Transverse colon (tissue), 4 donors: ENCODE measurements around the gene RSPO3. TPM values are rescaled to one million over a fixed set of nuclear protein-coding genes. Genes with fewer than 3 reads are reported as not detected.

Source experiments
- DNase-seq: peaks from one replicate; pipeline ENCODE4 v3.0.0-alpha.2; 2019
- H3K27ac ChIP-seq, 4 donors: fragments of 200-600 bp; sonication (generic); 2 replicates each; pipeline ENCODE4 v1.5.1; 2016 to 2018; ENCODE audit warnings: inconsistent platforms in 4 of 4
- H3K27me3 ChIP-seq: fragments of 200-600 bp; sonication (generic); 2 replicates; pipeline ENCODE4 v1.5.1; 2017; ENCODE audit warnings: inconsistent platforms
- H3K36me3 ChIP-seq, 4 donors: fragments of 200-600 bp; sonication (generic); 2 replicates each; pipeline ENCODE4 v1.5.1; 2017 to 2019; ENCODE audit warnings: inconsistent platforms in 4 of 4
- H3K4me1 ChIP-seq, 4 donors: fragments of 200-600 bp; sonication (generic); 2 replicates each; pipeline ENCODE4 v1.5.1; 2017 to 2020; ENCODE audit warnings: inconsistent platforms in 4 of 4
- H3K4me3 ChIP-seq, 4 donors: fragments of 200-600 bp; sonication (generic); 1 replicate in 1 of 4; 2 replicates in 3 of 4; pipeline versions ENCODE4 v1.5.1 to v1.6.1; 2017 to 2019; ENCODE audit warnings: inconsistent platforms in 4 of 4
- H3K9me3 ChIP-seq, 2 donors: fragments of 200-600 bp; sonication (generic); 2 replicates each; pipeline ENCODE4 v1.5.1; 2017 to 2019; ENCODE audit warnings: inconsistent platforms in 2 of 2
- EP300 ChIP-seq: sonication (generic); formaldehyde crosslinking; IDR thresholded peaks from one replicate; pipeline ENCODE4 v1.6.1; 2017; ENCODE audit warnings: antibody characterized with exemption, low read depth
- POLR2A ChIP-seq: fragments of 450-650 bp; IDR thresholded peaks from one replicate; pipeline ENCODE4 v1.6.1; 2016; ENCODE audit warnings: antibody characterized with exemption, mild to moderate bottlenecking, moderate library complexity
- POLR2AphosphoS5 ChIP-seq, 3 donors: sonication (generic); formaldehyde crosslinking; IDR thresholded peaks; one replicate each; pipeline ENCODE4 v1.6.1; 2016; ENCODE audit warnings: antibody characterized with exemption in 3 of 3
- WGBS, 2 donors: methylation state at CpG; one replicate each; pipeline ENCODE4 v1.1.5; 2018; ENCODE audit warnings: low coverage in 1 of 2; 5-methylcytosine and 5-hydroxymethylcytosine counted together
- in situ Hi-C, 4 donors: fragments of 200-750 bp; cut with MboI; loops; one replicate each; pipeline versions ENCODE4 v1.15.0 to v1.15.1; 2017; ENCODE audit warnings: low sequenced_read_pairs in 3 of 4, low pct_ligation_motif_present in 1 of 4, low pct_unique_long_range_greater_than_20kb in 1 of 4
- intact Hi-C: fragments of 100-400 bp; cut with DNase I; formaldehyde crosslinking; loops from one replicate; pipeline ENCODE4 v1.15.1; 2023; ENCODE audit warnings: low total_unique reads
- total RNA-seq, 4 donors: library from RNA; depleted of rRNA; stranded (reverse); fragments of >200 nt; gene quantifications; one replicate each; pipeline ENCODE4 v1.1.0, GENCODE V29; 2016
- TF ChIP-seq, protein P1 (sequence below), 5 experiments: fragments of 200-600 bp in 3 of 5; fragments of 450-650 bp in 2 of 5; sonication (generic) in 3 of 5; IDR thresholded peaks; 1 replicate in 2 of 5; 2 replicates in 3 of 5; pipeline ENCODE4 v1.5.1; 2016 to 2017; ENCODE audit warnings: antibody characterized with exemption in 5 of 5, inconsistent platforms in 3 of 5, mild to moderate bottlenecking in 2 of 5, moderate library complexity in 1 of 5

The RSPO3 gene
- total RNA-seq, 4 donors from 2014 or later = 0.80 to 5.2 (median 2.7) TPM

DNA sequence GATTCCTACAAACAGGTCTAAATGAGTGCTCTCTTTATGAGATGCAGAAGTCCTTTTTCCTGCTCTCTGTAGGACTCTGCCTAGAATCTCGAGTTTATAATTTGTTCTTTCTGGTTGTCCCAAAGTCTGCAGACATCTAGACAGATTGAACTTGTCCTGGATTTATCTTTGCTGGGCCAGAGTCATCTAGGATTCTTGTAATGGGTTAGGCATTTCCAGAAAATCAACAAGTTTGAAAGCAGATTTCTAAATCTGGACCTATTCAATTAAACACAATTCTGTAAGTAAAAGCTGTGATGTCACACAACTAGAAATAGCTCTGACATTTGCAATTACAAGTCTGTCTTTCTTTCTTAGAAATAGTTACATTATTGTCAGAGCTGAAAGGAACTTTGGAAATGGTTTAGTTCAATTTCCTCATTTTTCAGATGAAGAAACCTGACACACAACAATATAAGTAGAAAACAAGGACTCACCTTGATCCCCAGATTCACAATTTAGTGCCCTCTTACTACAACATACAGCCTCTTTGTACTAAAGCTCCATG lies 4.2 kb upstream of the RSPO3 start:
- no peaks in the 10 kb centered on the region for H3K36me3 ChIP-seq
- in situ Hi-C loops = no loop called here
- 25 to 41% methylated on average over 1 of the region's 1 CpG for WGBS, 2 donors
- H3K4me3 ChIP-seq = no peak overlapping the region
- peaks cover 34% of the 10 kb centered on the region for H3K27me3 ChIP-seq
- intact Hi-C loops = no loop called here
- TF ChIP-seq EP300 (no peak), POLR2A (no peak), POLR2AphosphoS5 (IDR thresholded peaks at IDR 0.05) (no peak)
- TF ChIP-seq, protein P1, sequence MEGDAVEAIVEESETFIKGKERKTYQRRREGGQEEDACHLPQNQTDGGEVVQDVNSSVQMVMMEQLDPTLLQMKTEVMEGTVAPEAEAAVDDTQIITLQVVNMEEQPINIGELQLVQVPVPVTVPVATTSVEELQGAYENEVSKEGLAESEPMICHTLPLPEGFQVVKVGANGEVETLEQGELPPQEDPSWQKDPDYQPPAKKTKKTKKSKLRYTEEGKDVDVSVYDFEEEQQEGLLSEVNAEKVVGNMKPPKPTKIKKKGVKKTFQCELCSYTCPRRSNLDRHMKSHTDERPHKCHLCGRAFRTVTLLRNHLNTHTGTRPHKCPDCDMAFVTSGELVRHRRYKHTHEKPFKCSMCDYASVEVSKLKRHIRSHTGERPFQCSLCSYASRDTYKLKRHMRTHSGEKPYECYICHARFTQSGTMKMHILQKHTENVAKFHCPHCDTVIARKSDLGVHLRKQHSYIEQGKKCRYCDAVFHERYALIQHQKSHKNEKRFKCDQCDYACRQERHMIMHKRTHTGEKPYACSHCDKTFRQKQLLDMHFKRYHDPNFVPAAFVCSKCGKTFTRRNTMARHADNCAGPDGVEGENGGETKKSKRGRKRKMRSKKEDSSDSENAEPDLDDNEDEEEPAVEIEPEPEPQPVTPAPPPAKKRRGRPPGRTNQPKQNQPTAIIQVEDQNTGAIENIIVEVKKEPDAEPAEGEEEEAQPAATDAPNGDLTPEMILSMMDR (IDR thresholded peaks at IDR 0.05) = no peak
- H3K9me3 ChIP-seq = no peaks in the 10 kb centered on the region
- H3K4me1 ChIP-seq = peaks cover 0 to 9% (median 2%) of the 10 kb centered on the region in 4 donors
- no peak for DNase-seq
- H3K27ac ChIP-seq = no peak overlapping the region

DNA sequence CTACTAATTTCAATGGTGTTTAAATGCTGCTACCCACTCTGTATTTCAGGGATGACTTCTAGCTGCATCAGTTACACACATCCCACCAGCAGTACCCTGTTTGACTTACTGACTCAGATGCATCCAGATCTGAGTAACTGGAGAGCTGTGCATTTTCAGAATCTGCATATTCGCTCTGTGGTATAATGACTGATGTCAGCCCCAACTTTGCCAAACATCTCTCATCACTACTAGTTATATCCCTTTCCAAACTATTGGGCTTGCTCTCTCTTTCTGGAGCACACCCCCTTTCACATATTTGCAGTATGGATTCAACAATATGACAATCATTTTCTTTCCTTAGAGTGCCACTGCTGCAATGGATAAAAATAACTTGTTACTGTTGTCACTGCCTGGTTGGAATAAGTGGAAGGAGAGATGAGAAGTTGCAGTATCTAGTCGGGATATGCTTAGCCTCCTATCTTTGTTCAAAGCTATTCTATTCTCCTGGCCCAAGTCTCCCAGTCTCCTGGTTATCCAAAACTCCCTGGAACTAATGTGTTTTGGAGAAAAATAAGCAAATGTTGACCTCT lies 3.3 kb upstream of the RSPO3 start:
- 61 to 100% methylated on average over 1 to 2 of the region's 2 CpGs for WGBS, 2 donors
- peaks cover 0 to 18% (median 8%) of the 10 kb centered on the region in 4 donors for H3K4me1 ChIP-seq
- TF ChIP-seq EP300 (no peak), POLR2AphosphoS5 (IDR thresholded peaks at IDR 0.05) (no peak), POLR2A (no peak)
- TF ChIP-seq, protein P1 (IDR thresholded peaks at IDR 0.05) = no peak
- intact Hi-C loops = no loop called here
- no peaks in the 10 kb centered on the region for H3K36me3 ChIP-seq
- H3K27ac ChIP-seq = no peak overlapping the region
- no peak overlapping the region for H3K4me3 ChIP-seq
- H3K27me3 ChIP-seq = peaks cover 43% of the 10 kb centered on the region
- H3K9me3 ChIP-seq = no peaks in the 10 kb centered on the region
- DNase-seq = no peak
- in situ Hi-C loops = no loop called here

DNA sequence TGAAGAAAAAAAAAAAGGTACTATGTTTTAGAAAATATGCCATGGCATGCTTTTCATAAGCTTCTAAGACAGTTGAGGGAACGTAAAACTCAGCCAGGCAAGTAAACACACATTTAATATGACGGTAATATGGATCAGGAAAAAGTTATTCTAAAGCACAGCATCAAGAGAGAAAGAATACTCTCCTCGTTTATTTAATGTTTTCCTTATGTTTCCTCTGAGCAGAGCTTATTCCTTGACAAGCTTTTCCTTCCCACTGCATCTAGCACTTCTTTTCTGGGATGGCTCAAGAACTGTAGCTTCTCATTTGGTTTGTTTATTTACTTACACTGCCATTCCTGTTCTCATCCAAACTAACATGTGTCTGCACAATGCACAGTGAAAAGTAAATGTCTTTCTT lies 2.7 kb upstream of the RSPO3 start:
- H3K36me3 ChIP-seq = no peaks in the 10 kb centered on the region
- in situ Hi-C loops = no loop called here
- H3K4me1 ChIP-seq = peaks cover 0 to 24% (median 10%) of the 10 kb centered on the region in 4 donors
- no peak overlapping the region for H3K27ac ChIP-seq
- H3K27me3 ChIP-seq = peaks cover 49% of the 10 kb centered on the region
- TF ChIP-seq POLR2A = no peak
- TF ChIP-seq, protein P1 (IDR thresholded peaks at IDR 0.05) = no peak
- no peak for TF ChIP-seq EP300
- no peak for TF ChIP-seq POLR2AphosphoS5 (IDR thresholded peaks at IDR 0.05)
- 38 to 45% methylated on average over 3 of the region's 3 CpGs for WGBS, 2 donors
- H3K9me3 ChIP-seq = no peaks in the 10 kb centered on the region
- intact Hi-C loops = no loop called here
- no peak overlapping the region for H3K4me3 ChIP-seq
- DNase-seq = no peak

DNA sequence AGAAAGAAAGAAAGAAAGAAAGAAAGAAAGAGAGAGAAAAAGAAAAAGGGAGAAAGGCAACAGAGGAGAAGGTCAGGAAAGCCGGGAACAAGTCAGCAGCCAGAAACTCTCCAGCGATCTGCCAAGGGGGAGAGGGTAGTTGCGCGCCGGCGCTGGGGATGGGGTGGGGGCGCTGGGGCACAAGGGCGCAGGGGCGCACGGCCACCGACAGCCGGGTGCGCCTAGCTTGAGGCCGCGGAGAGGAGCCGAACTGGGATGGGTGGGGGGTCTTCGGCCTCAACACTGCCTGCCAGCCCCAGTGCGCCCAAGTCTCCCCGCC lies 533 bp upstream of the RSPO3 start:
- Histone ChIP-seq H3K27ac (peak overlapping the region in 3 of 4 donors; percentile 61 to 75 (median 71)), H3K9me3 (no peaks in the 10 kb centered on the region), H3K36me3 (no peaks in the 10 kb centered on the region), H3K4me3 (peak overlapping the region; percentile 22 to 52 (median 43)), H3K27me3 (peaks cover 70% of the 10 kb centered on the region), H3K4me1 (peaks cover 0 to 29% (median 11%) of the 10 kb centered on the region in 4 donors)
- in situ Hi-C loops = no loop called here
- no peak for DNase-seq
- 3% methylated on average over 17 of the region's 19 CpGs; no CpG with 5 or more reads in 1 of the 2 donors for WGBS, 2 donors
- intact Hi-C loops = no loop called here
- TF ChIP-seq EP300 (no peak), POLR2AphosphoS5 (IDR thresholded peaks at IDR 0.05) (no peak), POLR2A (no peak)
- TF ChIP-seq, protein P1 (IDR thresholded peaks at IDR 0.05) = no peak
